HepG2 (cell line): ENCODE data around the gene POC1A. TPM values are rescaled to one million over a fixed set of nuclear protein-coding genes. Genes with fewer than 3 reads are reported as not detected.

Source experiments
- ATAC-seq: fragments of 200-7000 bp; cut with Tn5 transposase; 3 replicates; pipeline ENCODE4 v1.9.1; 2020; ENCODE audit warnings: mild to moderate bottlenecking, moderate library complexity
- BruUV-seq: library from RNA; stranded (reverse); fragments of 400-500 nt; replicated peaks from 2 replicates; lab custom pipeline; 2021; lab: Mats Ljungman, UMichigan
- CTCF ChIA-PET: fragments of 300-600 bp; formaldehyde crosslinking; extraction: SDS; loops from one replicate; lab custom pipeline; 2021; ENCODE audit warnings: low total read pairs, inconsistent platforms, low intra/inter-chr PET ratio; lab: Yijun Ruan, JAX
- POLR2A ChIA-PET: fragments of 350-600 bp; sonication (Branson Sonifier 250); formaldehyde crosslinking; loops from one replicate; lab custom pipeline; 2020; ENCODE audit warnings: antibody characterized with exemption, inconsistent platforms; lab: Yijun Ruan, JAX
- DNase-seq: peaks from one replicate; pipeline ENCODE4 v3.0.0-alpha.2; 2015; ENCODE audit warnings: low spot score
- FAIRE-seq: peaks from 3 replicates; lab custom pipeline; 2011; peaks lifted over from hg19 to GRCh38; lab: Jason Lieb, UNC
- H2AFZ ChIP-seq: one replicate; pipeline ENCODE4 v1.6.1; 2011; ENCODE audit warnings: low read length, inconsistent platforms
- H3K27ac ChIP-seq: fragments of 300-600 bp; 3 replicates; pipeline ENCODE4 v1.8.0; 2011; ENCODE audit warnings: mixed run types, mild to moderate bottlenecking, mixed read lengths, low read length, inconsistent platforms; ENCODE audit not compliant: insufficient read depth; ENCODE audit errors: extremely low read length
- H3K27me3 ChIP-seq, 2 experiments: fragments of 200-600 bp in 1 of 2; 2 replicates in 1 of 2; 3 replicates in 1 of 2; pipeline versions ENCODE4 v1.6.0 to v1.8.0; 2011; ENCODE audit warnings: low read length in 2 of 2, mild to moderate bottlenecking in 2 of 2, moderate library complexity in 2 of 2, inconsistent platforms in 1 of 2; ENCODE audit not compliant: insufficient read depth in 2 of 2, control insufficient read depth in 1 of 2
- H3K36me3 ChIP-seq, 2 experiments: fragments of 200-600 bp in 1 of 2; replicated peaks in 1 of 2; 2 replicates in 1 of 2; 3 replicates in 1 of 2; pipeline versions ENCODE4 v1.5.1 to v1.8.0; 2011; ENCODE audit warnings: low read length in 2 of 2, inconsistent platforms in 1 of 2; ENCODE audit not compliant: insufficient read depth in 2 of 2, control insufficient read depth in 1 of 2
- H3K4me1 ChIP-seq: 2 replicates; pipeline ENCODE4 v1.5.1; 2012; ENCODE audit warnings: low read length, inconsistent platforms; ENCODE audit not compliant: insufficient read depth
- H3K4me2 ChIP-seq: 2 replicates; pipeline ENCODE4 v1.6.0; 2011; ENCODE audit warnings: low read depth, low read length, inconsistent platforms
- H3K4me3 ChIP-seq, 3 experiments: fragments of 200-600 bp in 1 of 3; sonication (generic), shearing (Covaris generic) in 1 of 3; replicated peaks in 1 of 3; 2 replicates each; pipeline ENCODE4 v1.5.1; 2011 to 2016; ENCODE audit warnings: low read length in 3 of 3, inconsistent platforms in 2 of 3, low read depth in 2 of 3, mild to moderate bottlenecking in 2 of 3, control low read depth in 1 of 3, mixed read lengths in 1 of 3; ENCODE audit not compliant: insufficient read depth in 1 of 3
- H3K79me2 ChIP-seq: one replicate; pipeline ENCODE4 v1.6.1; 2011; ENCODE audit warnings: low read length, inconsistent platforms; ENCODE audit not compliant: insufficient read depth
- H3K9ac ChIP-seq: 2 replicates; pipeline ENCODE4 v1.6.0; 2011; ENCODE audit warnings: mild to moderate bottlenecking, low read depth, low read length, inconsistent platforms; ENCODE audit not compliant: insufficient read depth
- H3K9me3 ChIP-seq: 2 replicates; pipeline ENCODE4 v1.5.1; 2012; ENCODE audit warnings: mild to moderate bottlenecking, low read length
- H4K20me1 ChIP-seq: 2 replicates; pipeline ENCODE4 v1.6.0; 2011; ENCODE audit warnings: inconsistent platforms, mild to moderate bottlenecking, low read length, moderate library complexity; ENCODE audit not compliant: insufficient read depth
- ARID5B ChIP-seq: IDR thresholded peaks from 2 replicates; pipeline ENCODE4 v1.4.0; 2020; ENCODE audit warnings: mild to moderate bottlenecking, missing genetic modification reagents
- HCFC1 ChIP-seq: fragments of 150-350 bp; IDR thresholded peaks from 2 replicates; pipeline ENCODE4 v1.6.1; 2014; ENCODE audit warnings: low read depth, low read length
- IKZF4 ChIP-seq: sonication (generic); formaldehyde crosslinking; IDR thresholded peaks from 2 replicates; pipeline ENCODE4 v1.5.1; 2020; ENCODE audit warnings: borderline replicate concordance, mild to moderate bottlenecking, low read depth, missing genetic modification reagents; ENCODE audit errors: not compliant biosample characterization
- KIAA2018 ChIP-seq: sonication (generic); formaldehyde crosslinking; IDR thresholded peaks from 2 replicates; pipeline ENCODE4 v1.5.0; 2020; ENCODE audit warnings: mild to moderate bottlenecking, missing genetic modification reagents, borderline replicate concordance
- MIXL1 ChIP-seq: IDR thresholded peaks from 2 replicates; pipeline ENCODE4 v1.6.1; 2016
- SNAPC5 ChIP-seq: sonication (generic); formaldehyde crosslinking; IDR thresholded peaks from 2 replicates; pipeline ENCODE4 v1.8.1; 2023; ENCODE audit warnings: mild to moderate bottlenecking, missing genetic modification reagents, borderline replicate concordance
- ZNF776 ChIP-seq: sonication (generic); formaldehyde crosslinking; IDR thresholded peaks from 2 replicates; pipeline ENCODE4 v1.4.0; 2020; ENCODE audit warnings: mild to moderate bottlenecking, missing genetic modification reagents
- ZSCAN31 ChIP-seq: sonication (generic); formaldehyde crosslinking; IDR thresholded peaks from 2 replicates; pipeline ENCODE4 v1.5.0; 2020; ENCODE audit warnings: low read depth, mild to moderate bottlenecking, missing genetic modification reagents
- WGBS: methylation state at CpG from one replicate; pipeline ENCODE4 v1.1.6; 2017; ENCODE audit warnings: low lambda C conversion rate; 5-methylcytosine and 5-hydroxymethylcytosine counted together
- in situ Hi-C: cut with HindIII; loops from 2 replicates; pipeline ENCODE4 v1.10.0; 2017; ENCODE audit warnings: low pct_unique_long_range_greater_than_20kb; ENCODE audit not compliant: extremely low pct_ligation_motif_present
- intact Hi-C: fragments of 100-400 bp; cut with micrococcal nuclease; formaldehyde crosslinking; loops from one replicate; pipeline ENCODE4 v1.10.0; 2022; ENCODE audit not compliant: unreplicated experiment
- polyA plus RNA-seq, 8 experiments: library from polyadenylated mRNA; depleted of rRNA in 3 of 8; stranded (reverse) in 7 of 8; unstranded in 1 of 8; fragments of >200 nt; fragmentation: Illumina TruSeq in 4 of 8; extraction: Trizol in 4 of 8; gene quantifications; 2 replicates each; pipeline versions ENCODE4 v1.2.1 to v1.2.3, GENCODE V29; 2011 to 2016; ENCODE audit warnings: low read depth in 4 of 8, missing spikeins in 1 of 8, mixed read lengths in 1 of 8; ENCODE audit not compliant: insufficient read depth in 1 of 8
- total RNA-seq, 5 experiments: library from RNA; depleted of rRNA; stranded (reverse); fragments of >200 nt; fragmentation: Illumina TruSeq; extraction: Trizol; gene quantifications; 2 replicates each; pipeline ENCODE4 v1.2.3, GENCODE V29; 2016; ENCODE audit warnings: low read depth in 1 of 5

POC1A gene
- total and polyA plus RNA-seq, 2 of the 13 experiments (the other 11 are each of a cell fraction or from before 2014, with no cell fraction given), result 14.6 to 20.0 TPM

GRCh38 chr3:52130966-52131622, 23.1 kb downstream of the POC1A start (continued):
- no peak for TF ChIP-seq MIXL1

- Histone ChIP-seq H3K27ac (peak overlapping the region; percentile 60), H3K27me3 (no peaks in the 10 kb centered on the region; a peak in 1 of 5 replicates), H3K4me2 (peak overlapping the region; percentile 52), H3K79me2 (no peaks in the 10 kb centered on the region), H3K9ac (peak overlapping the region; percentile 50), H3K4me3 (no peak overlapping the region; a peak in 1 of 6 replicates), H3K4me1 (peaks cover 14% of the 10 kb centered on the region), H2AFZ (no peak overlapping the region), H3K9me3 (no peaks in the 10 kb centered on the region), H3K36me3 (peaks cover 1 to 15% of the 10 kb centered on the region in 2 experiments; a peak in 4 of 5 replicates), H4K20me1 (no peaks in the 10 kb centered on the region)
- FAIRE-seq (peak; percentile 84), ATAC-seq (peak; percentile 90), DNase-seq (peak; percentile 84)
- WGBS, result 29% methylated on average over 7 of the region's 7 CpGs
- ChIA-PET POLR2A (interaction anchor here (0.8 to 1.2 kb wide), 3 partner anchors 71 to 132 kb away, joined by 3 to 5 read pairs (median 4); partner anchors contain the start of genes DUSP7 and RPL29), CTCF (interaction anchor here (0.8 kb wide), 1 partner anchor 16 kb away, joined by 5 read pairs; no protein-coding TSS in a partner anchor)
- in situ Hi-C loops, result no loop called here
- no TSS peak for BruUV-seq
- intact Hi-C loops, result no loop called here
- TF ChIP-seq SNAPC5 (no peak), IKZF4 (CRISPR knock-in tag) (no peak), ZNF776 (CRISPR knock-in tag) (no peak), ARID5B (CRISPR knock-in tag) (0 out of 2 replicates have a peak, but pooled peaks have one; percentile 27), HCFC1 (no peak), KIAA2018 (no peak), ZSCAN31 (no peak)
Observed at GRCh38 chr3:52128118-52128683, 26.0 kb downstream of the POC1A start.
